Kidney (tissue), 14 donors: ENCODE measurements around the gene TMEM35B. TPM values are rescaled to one million over a fixed set of nuclear protein-coding genes. Genes with fewer than 3 reads are reported as not detected.
"Not testable (repeated sequence)": the region's sequence is repeated elsewhere in the genome, so short reads cannot be mapped to it uniquely, and the experiment has no call there.

Source experiments
- DNase-seq, 5 donors: peaks; one replicate each; pipeline ENCODE4 v3.0.0-alpha.2; 2013 to 2020
- FAIRE-seq: peaks from 2 replicates; lab custom pipeline; 2012; peaks lifted over from hg19 to GRCh38; lab: Jason Lieb, UNC
- H3K27ac ChIP-seq, 2 donors: one replicate each; pipeline ENCODE4 v1.7.0; 2013; ENCODE audit warnings: low read depth in 2 of 2, low read length in 2 of 2, inconsistent platforms in 1 of 2
- H3K27me3 ChIP-seq: one replicate; pipeline ENCODE4 v1.7.1; 2013; ENCODE audit warnings: low read length, inconsistent platforms; ENCODE audit not compliant: control insufficient read depth, insufficient read depth
- H3K36me3 ChIP-seq, 3 donors: one replicate each; pipeline versions ENCODE4 v1.7.0 to v1.7.1; 2013; ENCODE audit warnings: low read length in 3 of 3, control low read depth in 1 of 3, inconsistent platforms in 1 of 3; ENCODE audit not compliant: insufficient read depth in 3 of 3, control insufficient read depth in 2 of 3
- H3K4me1 ChIP-seq, 3 donors: one replicate each; pipeline versions ENCODE4 v1.7.0 to v1.7.1; 2013; ENCODE audit warnings: low read length in 3 of 3, inconsistent platforms in 1 of 3, low read depth in 1 of 3; ENCODE audit not compliant: control insufficient read depth in 2 of 3, insufficient read depth in 2 of 3
- H3K4me3 ChIP-seq, 3 donors: one replicate each; pipeline versions ENCODE4 v1.7.0 to v1.8.1; 2013; ENCODE audit warnings: low read length in 3 of 3, control low read depth in 1 of 3, inconsistent platforms in 1 of 3
- H3K9ac ChIP-seq, 3 donors: one replicate each; pipeline versions ENCODE4 v1.7.0 to v1.7.1; 2013; ENCODE audit warnings: low read length in 3 of 3, control low read depth in 1 of 3, inconsistent platforms in 1 of 3
- H3K9me3 ChIP-seq, 3 donors: one replicate each; pipeline versions ENCODE4 v1.7.0 to v1.7.1; 2013; ENCODE audit warnings: low read length in 3 of 3, control low read depth in 1 of 3, inconsistent platforms in 1 of 3; ENCODE audit not compliant: control insufficient read depth in 2 of 3, insufficient read depth in 1 of 3
- intact Hi-C: fragments of 100-400 bp; cut with DNase I; formaldehyde crosslinking; loops from one replicate; pipeline ENCODE4 v1.11.1; 2022
- polyA plus RNA-seq: library from polyadenylated mRNA; stranded (reverse); fragments of 350-450 nt; fragmentation: Illumina TruSeq; extraction: RNeasy Lipid Tissue Mini Kit (QIAGEN cat#74804); gene quantifications from one replicate; pipeline ENCODE4 v1.2.3, GENCODE V29; 2014; ENCODE audit warnings: low read depth, low replicate concordance; ENCODE audit not compliant: insufficient read depth
- total RNA-seq: library from RNA; stranded (reverse); fragmentation: NEBNext Ultra II Directional; extraction: Animal tissue kit (Norgen Biotek cat#: 25700); gene quantifications from one replicate; pipeline ENCODE4 v1.2.1, GENCODE V29; 2021
- TF ChIP-seq, protein P1 (sequence below): IDR thresholded peaks from 3 replicates; pipeline ENCODE4 v1.5.1; 2012; ENCODE audit warnings: mild to moderate bottlenecking, moderate library complexity, borderline replicate concordance; ENCODE audit not compliant: insufficient read depth; ENCODE audit errors: extremely low read depth
- donor health status: control.
- donor health status: control.
- donor health status: control.
- donor health status: control.
- donor health status: control.
- donor health status: DM: yes; HTN: yes; CAD: no.
- donor health status: Normal renal cell carcinoma (clear cell type).

The TMEM35B gene
- total and polyA plus RNA-seq, 2 donors from 2014 or later, result 44.2 to 48.3 TPM

DNA sequence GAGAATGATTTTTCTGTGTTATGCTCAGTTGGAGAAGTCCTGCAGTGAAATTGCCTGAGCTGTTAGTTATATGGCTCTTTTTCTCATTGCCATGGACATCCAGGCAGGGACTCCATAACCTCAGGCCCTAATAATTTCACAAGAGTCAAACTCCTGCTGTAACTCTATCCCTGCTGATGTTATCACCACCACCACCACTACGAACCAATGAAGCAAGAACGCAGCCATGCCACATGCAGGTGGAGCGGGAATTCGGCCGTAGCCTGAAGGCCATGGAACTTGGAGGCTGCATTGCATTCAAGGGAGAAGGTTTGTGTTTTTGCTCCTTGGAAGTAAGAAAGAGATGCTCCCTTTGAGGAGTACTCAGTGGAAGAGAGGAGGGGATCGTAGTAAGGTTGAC is 38.9 kb downstream of the TMEM35B start:
- H3K27me3 ChIP-seq, result no peaks in the 10 kb centered on the region
- DNase-seq, result peak in 3 of 5 donors; percentile 41 to 66 (median 57)
- no peaks in the 10 kb centered on the region for H3K9me3 ChIP-seq
- FAIRE-seq, result no peak
- intact Hi-C loops, result no loop called here
- H3K27ac ChIP-seq, result no peak overlapping the region
- H3K4me1 ChIP-seq, result no peaks in the 10 kb centered on the region
- TF ChIP-seq, protein P1, sequence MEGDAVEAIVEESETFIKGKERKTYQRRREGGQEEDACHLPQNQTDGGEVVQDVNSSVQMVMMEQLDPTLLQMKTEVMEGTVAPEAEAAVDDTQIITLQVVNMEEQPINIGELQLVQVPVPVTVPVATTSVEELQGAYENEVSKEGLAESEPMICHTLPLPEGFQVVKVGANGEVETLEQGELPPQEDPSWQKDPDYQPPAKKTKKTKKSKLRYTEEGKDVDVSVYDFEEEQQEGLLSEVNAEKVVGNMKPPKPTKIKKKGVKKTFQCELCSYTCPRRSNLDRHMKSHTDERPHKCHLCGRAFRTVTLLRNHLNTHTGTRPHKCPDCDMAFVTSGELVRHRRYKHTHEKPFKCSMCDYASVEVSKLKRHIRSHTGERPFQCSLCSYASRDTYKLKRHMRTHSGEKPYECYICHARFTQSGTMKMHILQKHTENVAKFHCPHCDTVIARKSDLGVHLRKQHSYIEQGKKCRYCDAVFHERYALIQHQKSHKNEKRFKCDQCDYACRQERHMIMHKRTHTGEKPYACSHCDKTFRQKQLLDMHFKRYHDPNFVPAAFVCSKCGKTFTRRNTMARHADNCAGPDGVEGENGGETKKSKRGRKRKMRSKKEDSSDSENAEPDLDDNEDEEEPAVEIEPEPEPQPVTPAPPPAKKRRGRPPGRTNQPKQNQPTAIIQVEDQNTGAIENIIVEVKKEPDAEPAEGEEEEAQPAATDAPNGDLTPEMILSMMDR, result no peak
- no peak overlapping the region for H3K9ac ChIP-seq
- no peak overlapping the region for H3K4me3 ChIP-seq
- H3K36me3 ChIP-seq, result no peaks in the 10 kb centered on the region

DNA sequence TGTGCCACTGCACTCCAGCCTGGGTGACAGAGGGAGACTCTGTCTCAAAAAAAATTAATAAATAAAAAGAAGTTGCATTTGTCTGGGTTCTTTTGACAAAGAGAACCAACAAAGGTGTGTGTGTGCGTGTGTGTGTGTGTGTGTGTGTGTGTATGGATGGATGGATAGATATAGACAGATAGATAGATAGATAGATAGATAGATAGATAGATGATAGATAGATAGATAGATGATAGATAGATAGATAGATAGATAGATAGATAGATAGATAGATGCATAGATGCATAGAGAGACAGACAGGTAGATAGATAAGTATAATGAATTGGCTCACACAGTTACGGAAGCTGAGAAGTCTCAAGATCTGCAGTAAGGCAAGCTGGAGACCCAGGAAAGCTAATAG is 43.3 kb downstream of the TMEM35B start:
- FAIRE-seq, intact Hi-C loops, DNase-seq, H3K4me3 ChIP-seq, H3K4me1 ChIP-seq, H3K9ac ChIP-seq, H3K27ac ChIP-seq, H3K36me3 ChIP-seq, H3K9me3 ChIP-seq, H3K27me3 ChIP-seq: not testable (repeated sequence)

Other genes starting within 250 kb of the TMEM35B start
- not detected for gene GJB5, start 230.3 kb downstream of the TMEM35B start, total RNA-seq
- not detected for gene GJB5, start 230.3 kb downstream of the TMEM35B start, polyA plus RNA-seq
- 0.50 TPM for gene GJB4, start 225.6 kb downstream of the TMEM35B start, total RNA-seq
- gene GJB4, start 225.6 kb downstream of the TMEM35B start, polyA plus RNA-seq, result not detected
- gene GJB3, start 204.1 kb downstream of the TMEM35B start, total RNA-seq, result 8.8 TPM
- not detected for gene GJB3, start 204.1 kb downstream of the TMEM35B start, polyA plus RNA-seq
- 15.6 TPM for gene GJA4, start 192.3 kb downstream of the TMEM35B start, total RNA-seq
- 31.9 TPM for gene GJA4, start 192.3 kb downstream of the TMEM35B start, polyA plus RNA-seq
- gene SMIM12, start 125.6 kb downstream of the TMEM35B start, total RNA-seq, result 49.2 TPM
- gene SMIM12, start 125.6 kb downstream of the TMEM35B start, polyA plus RNA-seq, result 85.9 TPM
- gene DLGAP3, start 55.7 kb downstream of the TMEM35B start, total RNA-seq, result 1.0 TPM
- 0.71 TPM for gene DLGAP3, start 55.7 kb downstream of the TMEM35B start, polyA plus RNA-seq
- gene ZMYM6, start 46.6 kb upstream of the TMEM35B start, total RNA-seq, result 23.8 TPM
- gene ZMYM6, start 46.6 kb upstream of the TMEM35B start, polyA plus RNA-seq, result 8.8 TPM
- gene ZMYM1, start 94.0 kb upstream of the TMEM35B start, total RNA-seq, result 18.9 TPM
- gene ZMYM1, start 94.0 kb upstream of the TMEM35B start, polyA plus RNA-seq, result 2.9 TPM
- 248 TPM for gene SFPQ, start 207.8 kb upstream of the TMEM35B start, total RNA-seq
- 140 TPM for gene SFPQ, start 207.8 kb upstream of the TMEM35B start, polyA plus RNA-seq